ENCODE results near the gene ARFGAP3. TPM values are rescaled to one million over a fixed set of nuclear protein-coding genes. Genes with fewer than 3 reads are reported as not detected.
"Not testable (repeated sequence)": the region's sequence is repeated elsewhere in the genome, so short reads cannot be mapped to it uniquely, and the experiment has no call there.

Gene ARFGAP3
- total and polyA plus RNA-seq, 7 experiments from 2014 or later, result 22.9 to 38.4 (median 30.6) TPM

GRCh38 chr22:42754658-42755057, 102.4 kb downstream of the ARFGAP3 start:
- no peaks in the 10 kb centered on the region for H3K9me3 ChIP-seq (ENCODE audit: control insufficient read depth in 2 of 3, low read length in 3 of 3)

DNA sequence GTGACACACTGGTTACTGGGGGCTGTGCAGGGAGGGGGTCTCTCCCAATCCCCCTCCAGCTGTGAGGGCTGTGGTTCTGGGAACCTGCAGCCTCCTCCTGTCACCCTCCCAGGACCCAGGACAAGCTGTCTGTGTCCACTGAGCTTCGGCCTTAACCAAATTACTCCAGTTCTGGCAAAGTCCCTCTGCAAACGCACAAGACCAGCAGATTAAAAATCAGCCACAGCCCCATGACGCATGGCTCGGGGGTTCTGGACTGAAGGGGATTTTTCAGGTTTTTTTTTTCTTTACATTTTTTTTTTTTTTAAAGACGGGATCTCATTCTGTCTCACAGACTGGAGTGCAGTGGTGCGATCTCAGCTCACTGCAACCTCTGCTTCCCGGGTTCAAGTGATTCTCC, 104.2 kb downstream of the ARFGAP3 start:
- POLR2A ChIA-PET, result no interaction called here
- Histone ChIP-seq H3K4me3 (ENCODE audit: low read length) (no peak overlapping the region), H3K4me1 (ENCODE audit: control insufficient read depth in 2 of 2, insufficient read depth in 2 of 2, low read length in 2 of 2) (no peaks in the 10 kb centered on the region), H3K9me3 (ENCODE audit: control insufficient read depth in 2 of 3, low read length in 3 of 3) (no peaks in the 10 kb centered on the region), H3K36me3 (ENCODE audit: control insufficient read depth in 2 of 3, insufficient read depth in 3 of 3, low read length in 3 of 3) (no peaks in the 10 kb centered on the region), H3K27ac (ENCODE audit: low read depth, low read length) (no peak overlapping the region), H3K27me3 (ENCODE audit: control insufficient read depth in 2 of 2, insufficient read depth in 2 of 2, low read length in 2 of 2) (no peaks in the 10 kb centered on the region)
- ATAC-seq, result no peak
- Mint-ChIP-seq H3K27ac (no peak overlapping the region), H3K9me3 (peaks cover 0 to 4% (median 0%) of the 10 kb centered on the region in 11 donors), H3K4me3 (no peak overlapping the region), H3K27me3 (peaks cover 0 to 5% (median 4%) of the 10 kb centered on the region in 5 donors), H3K36me3 (no peaks in the 10 kb centered on the region), H3K4me1 (no peaks in the 10 kb centered on the region)
- DNase-seq, result no peak
- intact Hi-C loops (cut with micrococcal nuclease), result no loop called here
- CTCF ChIA-PET, result no interaction called here

More at GRCh38 chr22:42754658-42755057, 102.4 kb downstream of the ARFGAP3 start:
- no peaks in the 10 kb centered on the region for H3K4me1 Mint-ChIP-seq
- peaks cover 0 to 11% (median 4%) of the 10 kb centered on the region in 5 donors for H3K27me3 Mint-ChIP-seq
- Histone ChIP-seq H3K4me3 (ENCODE audit: low read length) (no peak overlapping the region), H3K36me3 (ENCODE audit: control insufficient read depth in 2 of 3, insufficient read depth in 3 of 3, low read length in 3 of 3) (no peaks in the 10 kb centered on the region), H3K27me3 (ENCODE audit: control insufficient read depth in 2 of 2, insufficient read depth in 2 of 2, low read length in 2 of 2) (no peaks in the 10 kb centered on the region), H3K4me1 (ENCODE audit: control insufficient read depth in 2 of 2, insufficient read depth in 2 of 2, low read length in 2 of 2) (no peaks in the 10 kb centered on the region), H3K27ac (ENCODE audit: low read depth, low read length) (no peak overlapping the region)
- DNase-seq, result no peak
- intact Hi-C loops (cut with micrococcal nuclease), result no loop called here
- H3K4me3 Mint-ChIP-seq, result no peak overlapping the region
- H3K27ac Mint-ChIP-seq, result no peak overlapping the region
- ATAC-seq, result no peak
- ChIA-PET POLR2A (no interaction called here), CTCF (no interaction called here)
- H3K9me3 Mint-ChIP-seq, result peaks cover 0 to 4% (median 0%) of the 10 kb centered on the region in 11 donors
- no peaks in the 10 kb centered on the region for H3K36me3 Mint-ChIP-seq

DNA sequence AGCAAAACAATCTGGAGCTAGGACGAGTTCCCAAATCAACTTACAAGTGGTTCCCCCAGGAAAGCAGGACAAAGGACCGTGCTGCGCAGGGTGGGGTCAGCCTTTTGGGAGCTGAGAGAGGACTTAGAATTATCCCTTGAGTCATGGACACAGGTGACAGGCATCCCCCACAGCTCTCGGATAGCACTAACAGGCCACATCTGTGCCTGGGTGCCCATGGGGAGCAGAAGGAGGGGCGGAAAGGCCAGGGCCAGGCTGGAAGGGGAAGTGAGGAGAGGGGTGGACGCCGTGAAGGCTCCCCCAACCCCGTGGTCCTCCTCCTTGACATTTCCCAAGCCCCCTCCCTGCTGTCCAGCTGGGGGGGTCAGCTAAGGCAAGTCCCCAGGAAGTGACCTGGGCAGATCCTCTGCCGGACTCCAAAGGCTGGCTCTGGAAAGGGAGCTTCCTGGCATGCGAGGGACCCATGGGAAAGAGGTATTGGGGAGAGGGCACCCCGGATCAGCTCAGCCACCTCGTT, 104.8 kb downstream of the ARFGAP3 start:
- no peak for ATAC-seq
- Histone ChIP-seq H3K27me3 (ENCODE audit: control insufficient read depth in 2 of 2, insufficient read depth in 2 of 2, low read length in 2 of 2) (no peaks in the 10 kb centered on the region), H3K4me3 (ENCODE audit: low read length) (no peak overlapping the region), H3K27ac (ENCODE audit: low read depth, low read length) (no peak overlapping the region), H3K9me3 (ENCODE audit: control insufficient read depth in 2 of 3, low read length in 3 of 3) (no peaks in the 10 kb centered on the region), H3K36me3 (ENCODE audit: control insufficient read depth in 2 of 3, insufficient read depth in 3 of 3, low read length in 3 of 3) (no peaks in the 10 kb centered on the region), H3K4me1 (ENCODE audit: control insufficient read depth in 2 of 2, insufficient read depth in 2 of 2, low read length in 2 of 2) (no peaks in the 10 kb centered on the region)
- intact Hi-C loops (cut with micrococcal nuclease), result no loop called here
- Mint-ChIP-seq H3K27ac (no peak overlapping the region), H3K36me3 (no peaks in the 10 kb centered on the region), H3K27me3 (peaks cover 0 to 3% (median 0%) of the 10 kb centered on the region in 5 donors), H3K4me1 (no peaks in the 10 kb centered on the region), H3K9me3 (peaks cover 0 to 4% (median 0%) of the 10 kb centered on the region in 11 donors), H3K4me3 (no peak overlapping the region)
- ChIA-PET POLR2A (no interaction called here), CTCF (no interaction called here)
- no peak for DNase-seq

DNA sequence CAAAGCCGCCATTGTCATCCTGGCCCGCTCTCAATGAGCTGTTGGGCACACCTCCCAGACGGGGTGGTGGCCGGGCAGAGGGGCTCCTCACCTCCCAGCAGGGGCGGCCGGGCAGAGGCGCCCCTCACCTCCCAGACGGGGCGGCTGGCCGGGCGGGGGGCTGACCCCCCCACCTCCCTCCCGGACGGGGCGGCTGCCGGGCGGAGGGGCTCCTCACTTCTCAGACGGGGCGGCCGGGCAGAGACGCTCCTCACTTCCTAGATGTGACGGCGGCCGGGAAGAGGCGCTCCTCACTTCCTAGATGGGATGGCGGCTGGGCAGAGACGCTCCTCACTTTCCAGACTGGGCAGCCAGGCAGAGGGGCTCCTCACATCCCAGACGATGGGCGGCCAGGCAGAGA, 106.7 kb downstream of the ARFGAP3 start:
- H3K9me3 Mint-ChIP-seq, H3K4me1 Mint-ChIP-seq, POLR2A ChIA-PET: not testable (repeated sequence)

DNA sequence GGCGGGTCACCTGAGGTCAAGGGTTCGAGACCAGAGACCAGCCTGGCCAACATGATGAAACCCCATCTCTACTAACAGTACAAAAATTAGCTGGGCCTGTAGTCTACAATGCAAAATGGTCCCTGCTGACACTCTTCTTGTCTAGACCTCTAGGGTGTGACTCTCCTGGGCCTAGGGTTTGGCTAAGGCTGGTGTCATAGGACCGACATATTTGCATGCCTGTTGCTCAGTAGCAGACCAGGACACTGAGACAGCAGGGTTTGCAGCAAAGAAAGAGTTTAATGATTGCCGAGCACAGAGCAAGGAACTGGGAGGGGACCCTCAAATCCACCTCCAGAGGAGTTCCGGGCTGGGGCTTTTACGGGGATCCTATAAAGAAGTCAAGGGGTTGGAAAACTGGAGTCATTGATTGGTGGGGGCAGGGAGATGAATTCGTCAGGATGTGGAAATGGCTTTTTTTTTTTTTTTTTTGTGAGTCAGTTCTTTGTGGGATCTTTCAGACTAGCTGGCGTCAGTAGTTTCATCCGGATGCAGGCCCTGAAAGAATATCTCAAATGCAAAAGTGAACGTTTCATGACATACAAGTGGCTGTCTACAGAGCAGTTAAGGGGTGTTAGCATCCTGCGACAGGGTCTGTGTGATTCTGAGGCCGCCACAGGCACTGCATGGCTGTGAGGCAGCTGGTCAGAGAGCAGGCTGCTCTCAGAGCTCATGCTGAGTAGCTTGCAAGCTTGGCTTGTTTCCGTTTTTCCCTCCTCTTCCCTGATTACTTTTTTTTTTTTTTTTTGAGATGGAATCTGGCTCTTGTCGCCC, 109.2 kb downstream of the ARFGAP3 start:
- intact Hi-C loops (cut with micrococcal nuclease), result no loop called here
- Histone ChIP-seq H3K36me3 (ENCODE audit: control insufficient read depth in 2 of 3, insufficient read depth in 3 of 3, low read length in 3 of 3) (no peaks in the 10 kb centered on the region), H3K4me3 (ENCODE audit: low read length) (no peak overlapping the region), H3K4me1 (ENCODE audit: control insufficient read depth in 2 of 2, insufficient read depth in 2 of 2, low read length in 2 of 2) (no peaks in the 10 kb centered on the region), H3K27me3 (ENCODE audit: control insufficient read depth in 2 of 2, insufficient read depth in 2 of 2, low read length in 2 of 2) (no peaks in the 10 kb centered on the region), H3K9me3 (ENCODE audit: control insufficient read depth in 2 of 3, low read length in 3 of 3) (no peaks in the 10 kb centered on the region), H3K27ac (ENCODE audit: low read depth, low read length) (no peak overlapping the region)
- ChIA-PET POLR2A (no interaction called here), CTCF (interaction anchor here (0.7 kb wide), 1 partner anchor 129 kb away, joined by 3 read pairs; no protein-coding TSS in a partner anchor)
- ATAC-seq, result no peak
- Mint-ChIP-seq H3K27me3 (peaks cover 0 to 3% (median 0%) of the 10 kb centered on the region in 5 donors), H3K36me3 (no peaks in the 10 kb centered on the region), H3K4me3 (no peak overlapping the region), H3K27ac (no peak overlapping the region), H3K4me1 (peaks cover 0 to 1% (median 0%) of the 10 kb centered on the region in 7 donors), H3K9me3 (peaks cover 0 to 4% (median 0%) of the 10 kb centered on the region in 11 donors)
- no peak for DNase-seq

More for the DNA sequence above, 106.7 kb downstream of the ARFGAP3 start:
- CTCF ChIA-PET; H3K36me3 ChIP-seq (ENCODE audit: control insufficient read depth in 2 of 3, insufficient read depth in 3 of 3, low read length in 3 of 3); H3K4me3 ChIP-seq (ENCODE audit: low read length); H3K27me3 Mint-ChIP-seq; ATAC-seq; H3K4me3 Mint-ChIP-seq; H3K27me3 ChIP-seq (ENCODE audit: control insufficient read depth in 2 of 2, insufficient read depth in 2 of 2, low read length in 2 of 2); H3K27ac ChIP-seq (ENCODE audit: low read depth, low read length); H3K4me1 ChIP-seq (ENCODE audit: control insufficient read depth in 2 of 2, insufficient read depth in 2 of 2, low read length in 2 of 2); H3K27ac Mint-ChIP-seq; intact Hi-C loops (cut with micrococcal nuclease); H3K9me3 ChIP-seq (ENCODE audit: control insufficient read depth in 2 of 3, low read length in 3 of 3); H3K36me3 Mint-ChIP-seq; DNase-seq: not testable (repeated sequence)

Other genes with a start within 250 kb of the ARFGAP3 start
- gene POLDIP3, start 242.4 kb downstream of the ARFGAP3 start, total RNA-seq, result 10 to 100 TPM; 62.5 to 86.7 (median 75.2) TPM
- 100 to 1,000 TPM in 1 of 2 donors, 10 to 100 TPM in 1; 60.7 to 109 TPM for gene POLDIP3, start 242.4 kb downstream of the ARFGAP3 start, polyA plus RNA-seq
- gene ATP5MGL, start 216.7 kb downstream of the ARFGAP3 start, total RNA-seq, result 1 to 10 TPM; 1.1 to 5.0 (median 1.5) TPM
- gene ATP5MGL, start 216.7 kb downstream of the ARFGAP3 start, polyA plus RNA-seq, result under 1 TPM; 0.35 to 0.45 TPM
- gene CYB5R3, start 207.9 kb downstream of the ARFGAP3 start, total RNA-seq, result 10 to 100 TPM; 34.3 to 70.6 (median 42.3) TPM
- gene CYB5R3, start 207.9 kb downstream of the ARFGAP3 start, polyA plus RNA-seq, result 10 to 100 TPM; 38.8 to 74.1 TPM
- gene A4GALT, start 136.4 kb downstream of the ARFGAP3 start, total RNA-seq, result not detected
- gene A4GALT, start 136.4 kb downstream of the ARFGAP3 start, polyA plus RNA-seq, result not detected
- 10 to 100 TPM; 27.6 to 62.5 (median 38.1) TPM for gene PACSIN2, start 157.9 kb upstream of the ARFGAP3 start, total RNA-seq
- 10 to 100 TPM; 26.6 to 36.3 TPM for gene PACSIN2, start 157.9 kb upstream of the ARFGAP3 start, polyA plus RNA-seq
- gene TTLL1, start 232.1 kb upstream of the ARFGAP3 start, total RNA-seq, result 1 to 10 TPM; 4.6 to 7.7 (median 6.9) TPM
- gene TTLL1, start 232.1 kb upstream of the ARFGAP3 start, polyA plus RNA-seq, result 10 to 100 TPM; 10.6 to 16.1 TPM

Measured in naive thymus-derived CD4-positive, alpha-beta T cell (primary cell).